ELF-1 (cell line): Measurements from ENCODE around the gene MYO1B.

Experiments
- DNase-seq: peaks from one replicate; pipeline ENCODE4 v3.0.0-alpha.2; 2016; ENCODE audit warnings: low read depth, low spot score

MYO1B gene

GRCh38 chr2:191258996-191259395 lies 13.8 kb downstream of the MYO1B start:
- no peak for DNase-seq

GRCh38 chr2:191262436-191262835 lies 17.2 kb downstream of the MYO1B start:
- DNase-seq = no peak

GRCh38 chr2:191263050-191263449 lies 17.8 kb downstream of the MYO1B start:
- no peak for DNase-seq

GRCh38 chr2:191264647-191265081 lies 19.5 kb downstream of the MYO1B start:
- no peak for DNase-seq

GRCh38 chr2:191265311-191266170 lies 20.3 kb downstream of the MYO1B start:
- no peak for DNase-seq

- no peak for DNase-seq
Measured at GRCh38 chr2:191266201-191266600, 21.0 kb downstream of the MYO1B start.

GRCh38 chr2:191268596-191268995 lies 23.4 kb downstream of the MYO1B start:
- DNase-seq = no peak

- DNase-seq = no peak
Measured at GRCh38 chr2:191270306-191271161, 25.3 kb downstream of the MYO1B start.

GRCh38 chr2:191272064-191272463 lies 26.9 kb downstream of the MYO1B start:
- no peak for DNase-seq

- DNase-seq = no peak
Measured at GRCh38 chr2:191274413-191274815, 29.2 kb downstream of the MYO1B start.

- DNase-seq = no peak
Measured at GRCh38 chr2:191276792-191277465, 31.7 kb downstream of the MYO1B start.

GRCh38 chr2:191280290-191280689 lies 35.1 kb downstream of the MYO1B start:
- peak; percentile 79 for DNase-seq

GRCh38 chr2:191280834-191281756 lies 35.9 kb downstream of the MYO1B start:
- DNase-seq = peak; percentile 25

GRCh38 chr2:191285252-191285651 lies 40.0 kb downstream of the MYO1B start:
- no peak for DNase-seq

- no peak for DNase-seq
Measured at GRCh38 chr2:191287820-191288219, 42.6 kb downstream of the MYO1B start.

- DNase-seq = no peak
Measured at GRCh38 chr2:191289049-191289448, 43.8 kb downstream of the MYO1B start.

- no peak for DNase-seq
Measured at GRCh38 chr2:191291471-191291870, 46.3 kb downstream of the MYO1B start.

- no peak for DNase-seq
Measured at GRCh38 chr2:191292869-191293268, 47.7 kb downstream of the MYO1B start.

- DNase-seq = no peak
Measured at GRCh38 chr2:191295088-191295487, 49.9 kb downstream of the MYO1B start.

GRCh38 chr2:191296083-191297006 lies 51.1 kb downstream of the MYO1B start:
- DNase-seq = no peak
